HepG2 (cell line): Measurements from ENCODE around the gene SCML1. TPM values are rescaled to one million over a fixed set of nuclear protein-coding genes. Genes with fewer than 3 reads are reported as not detected.
A peak's percentile ranks its signal among the peaks of the same experiment; 100 is the strongest.

Experiments used
- ATAC-seq: fragments of 200-7000 bp; cut with Tn5 transposase; 3 replicates; pipeline ENCODE4 v1.9.1; 2020; ENCODE audit warnings: mild to moderate bottlenecking, moderate library complexity
- BruUV-seq: library from RNA; stranded (reverse); fragments of 400-500 nt; replicated peaks from 2 replicates; lab custom pipeline; 2021; lab: Mats Ljungman, UMichigan
- CTCF ChIA-PET: fragments of 300-600 bp; formaldehyde crosslinking; extraction: SDS; loops from one replicate; lab custom pipeline; 2021; ENCODE audit warnings: low total read pairs, inconsistent platforms, low intra/inter-chr PET ratio; lab: Yijun Ruan, JAX
- POLR2A ChIA-PET: fragments of 350-600 bp; sonication (Branson Sonifier 250); formaldehyde crosslinking; loops from one replicate; lab custom pipeline; 2020; ENCODE audit warnings: antibody characterized with exemption, inconsistent platforms; lab: Yijun Ruan, JAX
- DNase-seq: peaks from one replicate; pipeline ENCODE4 v3.0.0-alpha.2; 2015; ENCODE audit warnings: low spot score
- FAIRE-seq: peaks from 3 replicates; lab custom pipeline; 2011; peaks lifted over from hg19 to GRCh38; lab: Jason Lieb, UNC
- H2AFZ ChIP-seq: one replicate; pipeline ENCODE4 v1.6.1; 2011; ENCODE audit warnings: low read length, inconsistent platforms
- H3K27ac ChIP-seq: fragments of 300-600 bp; 3 replicates; pipeline ENCODE4 v1.8.0; 2011; ENCODE audit warnings: mixed run types, mild to moderate bottlenecking, mixed read lengths, low read length, inconsistent platforms; ENCODE audit not compliant: insufficient read depth; ENCODE audit errors: extremely low read length
- H3K27me3 ChIP-seq, 2 experiments: fragments of 200-600 bp in 1 of 2; 2 replicates in 1 of 2; 3 replicates in 1 of 2; pipeline versions ENCODE4 v1.6.0 to v1.8.0; 2011; ENCODE audit warnings: low read length in 2 of 2, mild to moderate bottlenecking in 2 of 2, moderate library complexity in 2 of 2, inconsistent platforms in 1 of 2; ENCODE audit not compliant: insufficient read depth in 2 of 2, control insufficient read depth in 1 of 2
- H3K36me3 ChIP-seq, 2 experiments: fragments of 200-600 bp in 1 of 2; replicated peaks in 1 of 2; 2 replicates in 1 of 2; 3 replicates in 1 of 2; pipeline versions ENCODE4 v1.5.1 to v1.8.0; 2011; ENCODE audit warnings: low read length in 2 of 2, inconsistent platforms in 1 of 2; ENCODE audit not compliant: insufficient read depth in 2 of 2, control insufficient read depth in 1 of 2
- H3K4me1 ChIP-seq: 2 replicates; pipeline ENCODE4 v1.5.1; 2012; ENCODE audit warnings: low read length, inconsistent platforms; ENCODE audit not compliant: insufficient read depth
- H3K4me2 ChIP-seq: 2 replicates; pipeline ENCODE4 v1.6.0; 2011; ENCODE audit warnings: low read depth, low read length, inconsistent platforms
- H3K4me3 ChIP-seq, 3 experiments: fragments of 200-600 bp in 1 of 3; sonication (generic), shearing (Covaris generic) in 1 of 3; replicated peaks in 1 of 3; 2 replicates each; pipeline ENCODE4 v1.5.1; 2011 to 2016; ENCODE audit warnings: low read length in 3 of 3, inconsistent platforms in 2 of 3, low read depth in 2 of 3, mild to moderate bottlenecking in 2 of 3, control low read depth in 1 of 3, mixed read lengths in 1 of 3; ENCODE audit not compliant: insufficient read depth in 1 of 3
- H3K79me2 ChIP-seq: one replicate; pipeline ENCODE4 v1.6.1; 2011; ENCODE audit warnings: low read length, inconsistent platforms; ENCODE audit not compliant: insufficient read depth
- H3K9ac ChIP-seq: 2 replicates; pipeline ENCODE4 v1.6.0; 2011; ENCODE audit warnings: mild to moderate bottlenecking, low read depth, low read length, inconsistent platforms; ENCODE audit not compliant: insufficient read depth
- H3K9me3 ChIP-seq: 2 replicates; pipeline ENCODE4 v1.5.1; 2012; ENCODE audit warnings: mild to moderate bottlenecking, low read length
- H4K20me1 ChIP-seq: 2 replicates; pipeline ENCODE4 v1.6.0; 2011; ENCODE audit warnings: inconsistent platforms, mild to moderate bottlenecking, low read length, moderate library complexity; ENCODE audit not compliant: insufficient read depth
- CSRNP1 ChIP-seq: sonication (generic); formaldehyde crosslinking; IDR thresholded peaks from 2 replicates; pipeline ENCODE4 v1.8.1; 2023; ENCODE audit warnings: mild to moderate bottlenecking, missing genetic modification reagents
- NFYB ChIP-seq: sonication (generic); formaldehyde crosslinking; IDR thresholded peaks from 2 replicates; pipeline ENCODE4 v1.4.0; 2020; ENCODE audit warnings: missing genetic modification reagents
- NR3C1 ChIP-seq: sonication (generic); formaldehyde crosslinking; IDR thresholded peaks from 2 replicates; pipeline ENCODE4 v1.4.0; 2020; ENCODE audit warnings: missing genetic modification reagents
- SNAPC4 ChIP-seq: sonication (generic); formaldehyde crosslinking; IDR thresholded peaks from 2 replicates; pipeline ENCODE4 v1.4.0; 2020; ENCODE audit warnings: mild to moderate bottlenecking, missing genetic modification reagents
- SRSF9 ChIP-seq: fragments of 200-400 bp; formaldehyde crosslinking; IDR thresholded peaks from 2 replicates; pipeline ENCODE4 v1.6.1; 2018; ENCODE audit warnings: borderline replicate concordance, mild to moderate bottlenecking, low read depth, low read length; ENCODE audit not compliant: insufficient read depth, poor library complexity, severe bottlenecking
- ZNF629 ChIP-seq: sonication (generic); formaldehyde crosslinking; conservative IDR thresholded peaks from 2 replicates; pipeline ENCODE4 v1.5.0; 2020; ENCODE audit warnings: missing genetic modification reagents
- ZSCAN25 ChIP-seq: sonication (generic); formaldehyde crosslinking; IDR thresholded peaks from 2 replicates; pipeline ENCODE4 v1.8.0; 2022; ENCODE audit warnings: mild to moderate bottlenecking, missing genetic modification reagents
- WGBS: methylation state at CpG from one replicate; pipeline ENCODE4 v1.1.6; 2017; ENCODE audit warnings: low lambda C conversion rate; 5-methylcytosine and 5-hydroxymethylcytosine counted together
- in situ Hi-C: cut with HindIII; loops from 2 replicates; pipeline ENCODE4 v1.10.0; 2017; ENCODE audit warnings: low pct_unique_long_range_greater_than_20kb; ENCODE audit not compliant: extremely low pct_ligation_motif_present
- intact Hi-C: fragments of 100-400 bp; cut with micrococcal nuclease; formaldehyde crosslinking; loops from one replicate; pipeline ENCODE4 v1.10.0; 2022; ENCODE audit not compliant: unreplicated experiment
- polyA plus RNA-seq, 8 experiments: library from polyadenylated mRNA; depleted of rRNA in 3 of 8; stranded (reverse) in 7 of 8; unstranded in 1 of 8; fragments of >200 nt; fragmentation: Illumina TruSeq in 4 of 8; extraction: Trizol in 4 of 8; gene quantifications; 2 replicates each; pipeline versions ENCODE4 v1.2.1 to v1.2.3, GENCODE V29; 2011 to 2016; ENCODE audit warnings: low read depth in 4 of 8, missing spikeins in 1 of 8, mixed read lengths in 1 of 8; ENCODE audit not compliant: insufficient read depth in 1 of 8
- total RNA-seq, 5 experiments: library from RNA; depleted of rRNA; stranded (reverse); fragments of >200 nt; fragmentation: Illumina TruSeq; extraction: Trizol; gene quantifications; 2 replicates each; pipeline ENCODE4 v1.2.3, GENCODE V29; 2016; ENCODE audit warnings: low read depth in 1 of 5
- TF ChIP-seq, protein P1 (sequence below): sonication (generic); formaldehyde crosslinking; IDR thresholded peaks from 2 replicates; pipeline ENCODE4 v1.4.0; 2020; ENCODE audit warnings: mild to moderate bottlenecking, missing genetic modification reagents

SCML1 gene
- total and polyA plus RNA-seq, 2 of the 13 experiments (the other 11 are each of a cell fraction or from before 2014, with no cell fraction given), result 24.2 to 129 TPM

GRCh38 chrX:17718649-17719165 is 18.6 kb upstream of the SCML1 start:
- ChIA-PET POLR2A (no interaction called here), CTCF (no interaction called here)
- in situ Hi-C loops (no loop called here), intact Hi-C loops (no loop called here)
- no peak for ATAC-seq
- Histone ChIP-seq H3K79me2 (no peaks in the 10 kb centered on the region), H3K36me3 (no peaks in the 10 kb centered on the region), H3K9ac (no peak overlapping the region), H4K20me1 (no peaks in the 10 kb centered on the region), H3K9me3 (no peaks in the 10 kb centered on the region), H3K27me3 (no peaks in the 10 kb centered on the region), H2AFZ (no peak overlapping the region), H3K4me2 (no peak overlapping the region), H3K4me3 (no peak overlapping the region), H3K4me1 (no peaks in the 10 kb centered on the region), H3K27ac (no peak overlapping the region)
- BruUV-seq, result no TSS peak
- no peak for TF ChIP-seq NFYB (CRISPR knock-in tag)
- TF ChIP-seq, protein P1, sequence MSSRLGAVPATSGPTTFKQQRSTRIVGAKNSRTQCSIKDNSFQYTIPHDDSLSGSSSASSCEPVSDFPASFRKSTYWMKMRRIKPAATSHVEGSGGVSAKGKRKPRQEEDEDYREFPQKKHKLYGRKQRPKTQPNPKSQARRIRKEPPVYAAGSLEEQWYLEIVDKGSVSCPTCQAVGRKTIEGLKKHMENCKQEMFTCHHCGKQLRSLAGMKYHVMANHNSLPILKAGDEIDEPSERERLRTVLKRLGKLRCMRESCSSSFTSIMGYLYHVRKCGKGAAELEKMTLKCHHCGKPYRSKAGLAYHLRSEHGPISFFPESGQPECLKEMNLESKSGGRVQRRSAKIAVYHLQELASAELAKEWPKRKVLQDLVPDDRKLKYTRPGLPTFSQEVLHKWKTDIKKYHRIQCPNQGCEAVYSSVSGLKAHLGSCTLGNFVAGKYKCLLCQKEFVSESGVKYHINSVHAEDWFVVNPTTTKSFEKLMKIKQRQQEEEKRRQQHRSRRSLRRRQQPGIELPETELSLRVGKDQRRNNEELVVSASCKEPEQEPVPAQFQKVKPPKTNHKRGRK, result peak; percentile 84; the same call in 1 of the 2 replicates
- no peak for DNase-seq
- FAIRE-seq, result no peak

DNA sequence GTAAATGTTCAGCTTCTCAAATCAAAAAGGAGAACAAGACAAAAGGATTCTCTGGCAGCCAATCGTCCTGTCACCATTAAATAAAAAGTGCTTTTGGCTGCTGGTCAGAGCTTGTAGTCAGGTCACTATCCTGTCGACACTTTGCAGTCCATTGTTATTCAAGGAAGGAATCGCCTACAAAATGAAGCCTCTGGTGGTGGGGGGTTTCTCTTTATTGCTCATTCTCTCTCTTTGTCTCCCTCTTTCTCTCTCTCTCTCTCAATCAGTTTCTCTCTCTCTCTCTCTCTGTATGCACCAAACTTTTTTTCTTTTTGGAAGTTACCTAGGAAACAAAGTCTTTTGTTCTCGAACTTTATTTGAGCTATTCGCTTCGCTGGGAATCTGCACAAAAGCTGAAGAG is 17.6 kb upstream of the SCML1 start:
- no peaks in the 10 kb centered on the region for H3K4me1 ChIP-seq
- H3K27me3 ChIP-seq, result no peaks in the 10 kb centered on the region
- no peaks in the 10 kb centered on the region for H3K36me3 ChIP-seq
- FAIRE-seq, result no peak
- H2AFZ ChIP-seq, result no peak overlapping the region
- H4K20me1 ChIP-seq, result no peaks in the 10 kb centered on the region
- H3K79me2 ChIP-seq, result no peaks in the 10 kb centered on the region
- no peak for DNase-seq
- H3K4me2 ChIP-seq, result no peak overlapping the region
- no peak overlapping the region for H3K4me3 ChIP-seq
- no peak for ATAC-seq
- POLR2A ChIA-PET, result no interaction called here
- no peak overlapping the region for H3K27ac ChIP-seq
- CTCF ChIA-PET, result no interaction called here
- no TSS peak for BruUV-seq
- in situ Hi-C loops (no loop called here), intact Hi-C loops (no loop called here)
- no peak overlapping the region for H3K9ac ChIP-seq
- H3K9me3 ChIP-seq, result no peaks in the 10 kb centered on the region
- WGBS, result 87% methylated on average over 5 of the region's 6 CpGs
- no peak for TF ChIP-seq SNAPC4
- TF ChIP-seq NR3C1 (CRISPR knock-in tag), result no peak
- TF ChIP-seq CSRNP1 (CRISPR knock-in tag), result no peak
- no peak for TF ChIP-seq SRSF9
- no peak for TF ChIP-seq ZSCAN25 (CRISPR knock-in tag)
- no peak for TF ChIP-seq ZNF629 (CRISPR knock-in tag)
- TF ChIP-seq NFYB (CRISPR knock-in tag), result no peak
